ENCODE data around the gene TBCC. TPM values are rescaled to one million over a fixed set of nuclear protein-coding genes. Genes with fewer than 3 reads are reported as not detected.

TBCC gene
- total and polyA plus RNA-seq, 11 donors = 10.4 to 21.7 (median 16.9) TPM

- Histone ChIP-seq H3K4me3 (no peak overlapping the region), H3K4me1 (peaks cover 0 to 32% (median 8%) of the 10 kb centered on the region in 12 donors), H3K9me3 (no peaks in the 10 kb centered on the region), H3K27ac (no peak overlapping the region), H3K36me3 (peaks cover 0 to 41% (median 21%) of the 10 kb centered on the region in 9 donors), H3K27me3 (no peaks in the 10 kb centered on the region)
- TF ChIP-seq CTCF (IDR thresholded peaks at IDR 0.05) = no peak
- no peak for TF ChIP-seq POLR2A (IDR thresholded peaks at IDR 0.05)
- DNase-seq (no peak), ATAC-seq (no peak)
- WGBS, 4 donors = 90 to 96% (median 92%) methylated on average over 3 to 5 of the region's 5 CpGs
- intact Hi-C loops (cut with DNase I) = no loop called here
Measured at GRCh38 chr6:42697268-42697655, 48.6 kb downstream of the TBCC start.

- 65 to 71% (median 71%) methylated on average over 7 of the region's 7 CpGs for WGBS, 4 donors
- no peak for TF ChIP-seq POLR2A (IDR thresholded peaks at IDR 0.05)
- TF ChIP-seq CTCF (IDR thresholded peaks at IDR 0.05) = no peak
- no peak overlapping the region for H3K27ac ChIP-seq
- H3K36me3 ChIP-seq = peaks cover 0 to 47% (median 27%) of the 10 kb centered on the region in 9 donors
- intact Hi-C loops (cut with DNase I) = no loop called here
- H3K4me1 ChIP-seq = peaks cover 0 to 37% (median 9%) of the 10 kb centered on the region in 12 donors
- ATAC-seq = peak in 1 of 4 donors; percentile 41
- no peaks in the 10 kb centered on the region for H3K9me3 ChIP-seq
- DNase-seq = no peak
- H3K27me3 ChIP-seq = no peaks in the 10 kb centered on the region
- H3K4me3 ChIP-seq = no peak overlapping the region
Measured at GRCh38 chr6:42696526-42697267, 49.2 kb downstream of the TBCC start.

- TF ChIP-seq CTCF (IDR thresholded peaks at IDR 0.05) (no peak), POLR2A (IDR thresholded peaks at IDR 0.05) (no peak)
- Histone ChIP-seq H3K4me1 (peaks cover 0 to 43% (median 9%) of the 10 kb centered on the region in 12 donors), H3K4me3 (no peak overlapping the region), H3K36me3 (peaks cover 0 to 68% (median 47%) of the 10 kb centered on the region in 9 donors), H3K9me3 (no peaks in the 10 kb centered on the region), H3K27ac (peak overlapping the region in 6 of 12 donors; percentile 12 to 77 (median 29)), H3K27me3 (no peaks in the 10 kb centered on the region)
- ATAC-seq = no peak
- no peak for DNase-seq
- WGBS, 4 donors = 43 to 66% (median 56%) methylated on average over 4 of the region's 4 CpGs
- intact Hi-C loops (cut with DNase I) = loop anchor here in 2 of 10 donors (5.0 kb wide), 1 partner anchor 33 kb away; no protein-coding TSS in a partner anchor
Measured at GRCh38 chr6:42694586-42694985, 51.3 kb downstream of the TBCC start.

Other genes with a start within 250 kb of the TBCC start
- 10 to 100 TPM; 27.3 to 35.9 (median 30.2) TPM for gene UBR2, start 182.1 kb downstream of the TBCC start, total RNA-seq
- gene UBR2, start 182.1 kb downstream of the TBCC start, polyA plus RNA-seq = 10 to 100 TPM in 1 of 2 donors, 1 to 10 TPM in 1; 9.9 to 12.1 TPM
- gene PRPH2, start 23.5 kb downstream of the TBCC start, total RNA-seq = 1 to 10 TPM in 5 of 9 donors, under 1 TPM in 4; 0.44 to 2.6 (median 1.0) TPM
- gene PRPH2, start 23.5 kb downstream of the TBCC start, polyA plus RNA-seq = under 1 TPM; 0.23 to 0.91 TPM
- gene BICRAL, start 35.9 kb upstream of the TBCC start, total RNA-seq = 10 to 100 TPM in 8 of 9 donors, 1 to 10 TPM in 1; 9.9 to 17.1 (median 13.3) TPM
- gene BICRAL, start 35.9 kb upstream of the TBCC start, polyA plus RNA-seq = 1 to 10 TPM; 2.5 to 6.0 TPM
- 10 to 100 TPM; 39.8 to 71.1 (median 49.2) TPM for gene RPL7L1, start 133.5 kb upstream of the TBCC start, total RNA-seq
- gene RPL7L1, start 133.5 kb upstream of the TBCC start, polyA plus RNA-seq = 10 to 100 TPM; 25.8 to 95.7 TPM
- gene PTCRA, start 169.9 kb upstream of the TBCC start, total RNA-seq = 1 to 10 TPM in 1 of 9 donors, not detected in 8; 1.7 TPM
- not detected for gene PTCRA, start 169.9 kb upstream of the TBCC start, polyA plus RNA-seq
- 10 to 100 TPM; 14.7 to 44.0 (median 20.6) TPM for gene CNPY3, start 183.4 kb upstream of the TBCC start, total RNA-seq
- gene CNPY3, start 183.4 kb upstream of the TBCC start, polyA plus RNA-seq = 10 to 100 TPM; 13.8 to 35.7 TPM
- 10 to 100 TPM in 2 of 9 donors, 1 to 10 TPM in 3, under 1 TPM in 4; 0.36 to 32.0 (median 1.1) TPM for gene GNMT, start 214.7 kb upstream of the TBCC start, total RNA-seq
- gene GNMT, start 214.7 kb upstream of the TBCC start, polyA plus RNA-seq = 1 to 10 TPM; 1.9 to 7.1 TPM
- gene PEX6, start 233.1 kb upstream of the TBCC start, total RNA-seq = 10 to 100 TPM; 11.2 to 27.3 (median 19.6) TPM
- 10 to 100 TPM; 10.3 to 14.6 TPM for gene PEX6, start 233.1 kb upstream of the TBCC start, polyA plus RNA-seq
- gene PPP2R5D, start 238.5 kb upstream of the TBCC start, total RNA-seq = 10 to 100 TPM; 30.9 to 51.3 (median 35.1) TPM
- gene PPP2R5D, start 238.5 kb upstream of the TBCC start, polyA plus RNA-seq = 10 to 100 TPM; 21.4 to 50.2 TPM

All from heart left ventricle (tissue), 16 donors.